ENCODE results near the gene MKKS.

MKKS gene
- 5.1 reads per million, percentile 20 among the genes with 10 or more reads in this experiment for total RNA-seq

DNA sequence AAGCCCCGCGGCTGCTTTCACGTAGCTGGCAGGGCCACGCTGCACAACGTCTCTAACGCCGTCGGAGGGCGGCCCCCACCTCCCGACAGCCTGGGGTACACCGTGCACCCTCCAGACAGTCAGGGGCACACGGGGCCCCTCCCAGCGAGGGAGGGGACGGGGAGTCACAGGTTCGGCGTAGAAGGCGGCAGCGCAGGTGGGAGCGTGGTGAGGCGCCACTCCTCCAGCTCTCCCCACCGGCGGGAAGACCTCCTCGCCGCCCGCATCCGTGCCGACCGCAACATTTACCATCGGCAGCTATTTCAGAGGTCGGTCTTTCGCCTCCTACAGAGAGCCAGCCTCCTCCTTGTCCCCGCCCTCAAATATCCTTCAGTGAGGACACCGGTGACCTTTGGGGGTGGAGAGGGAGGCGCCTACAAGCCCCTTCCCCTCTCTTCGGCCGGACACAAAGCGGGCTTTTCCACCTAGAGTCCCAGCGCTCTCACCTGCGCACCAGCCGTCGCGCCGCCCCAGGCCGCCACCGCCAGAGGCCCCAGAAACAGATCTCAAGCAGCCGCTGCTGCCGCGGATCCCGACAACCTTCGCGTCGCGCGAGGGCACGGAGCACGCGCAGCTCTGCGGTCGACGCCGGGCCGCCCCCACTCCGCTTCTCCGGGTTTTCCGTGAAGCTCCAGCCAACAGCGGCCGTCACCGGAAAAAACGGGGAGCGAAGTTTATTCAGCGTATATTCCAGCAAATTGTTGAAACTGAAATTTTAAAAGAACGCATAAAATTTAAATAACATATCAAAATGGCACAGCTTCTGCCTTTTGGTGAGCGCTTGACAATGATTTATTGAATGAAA is at the start of gene MKKS:
TSS of gene MKKS (minus strand) at position 600 of the 844 bp plus-strand sequence. CDS start 20,708 bp downstream, outside the sequence.
- DNase-seq: peak; percentile 79

DNA sequence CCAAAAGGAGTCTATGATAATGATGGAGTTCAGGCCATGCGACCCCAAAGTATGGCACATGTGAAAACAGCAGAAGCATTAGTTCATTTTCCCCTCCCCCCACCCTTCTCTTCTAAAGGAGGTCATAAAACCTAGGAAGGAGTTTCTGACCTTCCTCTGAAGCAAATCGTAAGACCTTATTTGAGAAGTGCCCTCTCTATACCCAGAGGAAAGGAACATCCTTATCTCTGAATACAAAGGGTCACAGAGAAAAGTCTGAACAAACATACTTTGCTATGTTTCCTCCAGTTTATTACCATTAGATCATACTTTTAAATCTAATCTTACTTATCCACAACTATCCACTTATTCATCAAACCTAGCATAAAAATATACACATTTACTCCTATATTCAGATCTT is 49.7 kb upstream of the MKKS start:
- DNase-seq: no peak

DNA sequence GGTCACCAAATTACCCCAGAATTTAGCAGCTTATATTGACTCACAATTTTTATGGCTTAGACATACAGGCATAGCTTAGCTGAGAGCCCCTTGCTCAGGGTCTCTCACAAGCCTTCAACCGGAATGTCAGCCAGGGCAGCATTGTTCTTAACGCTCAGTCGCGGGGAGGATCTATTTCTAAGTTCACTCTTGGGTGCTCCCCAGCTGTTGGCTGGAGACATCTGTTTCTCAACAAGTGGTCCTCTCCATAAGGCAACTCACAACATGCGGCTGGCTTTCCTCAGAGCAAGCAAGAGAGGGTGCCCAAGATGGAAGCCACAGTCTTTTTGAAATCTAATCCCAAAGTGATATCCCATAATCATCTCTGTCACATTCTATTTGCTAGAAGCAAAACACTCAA is 47.7 kb upstream of the MKKS start:
- DNase-seq: no peak

DNA sequence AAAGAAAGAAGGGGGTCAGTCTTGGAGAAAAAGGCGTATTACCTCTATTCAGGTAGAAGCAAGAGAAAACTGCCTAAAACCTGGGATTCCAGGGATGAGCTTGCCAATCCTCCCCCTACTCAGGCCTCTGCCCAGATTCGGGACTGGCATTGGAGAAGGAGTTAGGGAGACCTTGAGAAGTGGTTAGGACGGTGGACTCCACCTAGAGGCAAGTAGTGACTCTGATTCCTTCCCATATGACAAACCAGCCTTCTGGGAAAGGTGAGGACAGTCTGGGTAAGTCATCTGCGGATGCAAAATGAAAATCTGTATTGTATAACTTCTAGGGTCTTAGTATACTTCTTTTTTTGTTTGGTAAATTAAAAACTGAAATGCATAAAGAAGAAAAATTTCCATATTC is 44.9 kb upstream of the MKKS start:
- no peak for DNase-seq

DNA sequence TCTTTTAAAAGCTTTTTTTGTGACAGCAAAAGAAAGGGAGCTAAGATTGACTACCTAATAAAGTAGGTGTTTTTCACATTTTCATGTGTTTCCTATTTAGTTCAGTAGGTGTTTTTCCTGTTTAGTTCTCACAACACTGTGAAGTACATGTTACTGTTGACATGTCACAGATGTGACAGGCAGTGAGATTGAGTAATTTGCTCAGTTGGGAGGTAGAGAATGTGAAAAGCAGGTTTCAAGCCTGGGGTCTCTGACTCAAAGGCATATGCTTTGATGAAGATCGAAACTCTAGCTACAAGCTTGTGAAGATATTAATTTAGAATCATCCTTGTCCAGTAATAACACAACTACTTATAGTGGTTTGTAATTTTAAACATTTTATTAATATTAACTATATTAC is 44.2 kb upstream of the MKKS start:
- DNase-seq: no peak

DNA sequence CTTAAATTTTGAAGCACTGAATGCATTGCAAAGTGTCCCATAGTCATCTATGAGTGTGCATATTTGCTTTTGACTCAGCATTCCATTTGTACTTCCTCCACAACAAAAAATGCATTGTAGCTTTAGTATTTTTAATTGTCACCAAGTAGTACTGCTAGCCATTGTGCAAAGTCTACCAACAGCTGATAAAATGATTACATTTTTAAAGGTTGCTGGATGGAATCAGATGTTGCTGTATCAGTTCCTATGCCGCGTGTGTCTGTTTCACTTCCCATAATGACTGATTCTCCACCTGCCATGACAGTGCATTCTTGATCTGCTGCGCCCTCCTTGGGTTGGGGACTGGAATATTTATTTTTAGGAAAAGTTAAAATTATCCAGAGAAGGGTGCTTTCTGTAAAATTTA is 42.3 kb upstream of the MKKS start:
- DNase-seq: no peak

DNA sequence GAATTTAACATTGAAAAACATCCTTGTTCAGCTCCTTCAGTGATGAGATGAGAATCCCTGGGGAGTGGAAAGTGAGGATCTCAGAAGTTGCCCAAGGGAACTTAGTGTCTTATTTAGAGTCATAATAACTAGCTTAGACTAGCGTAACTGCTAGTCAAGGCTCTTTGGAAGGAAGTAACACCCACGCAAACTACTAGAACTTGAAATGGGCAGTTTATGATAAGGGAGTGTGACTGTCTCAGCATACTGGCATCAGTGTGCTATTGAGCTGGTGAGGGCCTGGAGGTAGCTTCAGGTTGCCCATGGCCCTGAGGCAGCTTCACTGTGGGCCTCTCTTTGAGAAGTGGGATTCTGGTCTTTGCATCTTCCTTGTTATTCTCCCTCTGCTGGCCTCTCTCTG is 41.2 kb upstream of the MKKS start:
- no peak for DNase-seq

DNA sequence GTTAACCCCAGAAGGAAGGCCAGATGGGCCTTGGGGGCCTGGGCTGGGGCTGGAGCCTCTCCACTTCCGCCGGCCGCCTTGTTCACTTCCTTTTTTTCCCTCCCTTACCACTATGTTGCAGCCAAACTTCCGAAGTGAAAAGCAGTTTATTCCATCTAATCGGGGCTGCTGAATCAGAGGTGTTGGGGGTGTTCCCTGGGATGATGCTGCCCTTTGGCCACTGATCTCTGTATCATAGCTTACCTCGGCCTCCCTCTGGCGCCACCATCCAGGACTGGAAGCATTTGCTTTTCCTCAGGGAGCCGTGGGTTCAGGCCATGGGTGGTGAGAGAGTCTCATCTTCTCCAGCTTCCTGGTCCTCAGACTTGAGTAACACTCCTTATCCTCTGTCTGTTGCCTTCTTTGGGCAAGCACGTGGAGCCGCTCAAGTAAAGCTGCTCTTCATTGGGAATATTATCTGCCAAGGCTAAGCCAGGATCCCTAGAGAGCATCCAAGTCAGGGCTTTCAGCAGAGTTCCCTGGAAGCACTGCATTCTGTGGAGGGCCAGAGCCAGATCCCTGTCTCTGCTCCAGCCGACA is 40.7 kb upstream of the MKKS start:
- no peak for DNase-seq

DNA sequence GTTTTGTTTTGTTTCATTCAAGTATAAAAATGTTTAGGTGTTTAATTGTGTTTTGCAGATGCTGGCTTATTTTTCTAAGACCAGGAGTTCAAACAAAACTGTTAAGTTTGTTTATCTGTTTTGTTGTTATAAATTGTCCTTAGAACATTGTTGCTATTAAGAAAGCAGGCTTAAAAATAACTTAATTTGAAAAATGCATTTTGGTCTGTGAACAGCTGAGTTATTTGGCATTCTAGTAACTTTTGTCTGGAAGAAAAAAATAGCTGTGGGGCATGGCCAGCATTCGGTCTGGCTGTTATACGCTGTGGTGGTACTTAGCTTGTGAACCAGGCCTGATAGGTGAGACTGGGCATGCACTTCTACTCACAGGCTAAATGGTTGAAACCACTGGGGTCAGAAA is 38.8 kb upstream of the MKKS start:
- DNase-seq: no peak

DNA sequence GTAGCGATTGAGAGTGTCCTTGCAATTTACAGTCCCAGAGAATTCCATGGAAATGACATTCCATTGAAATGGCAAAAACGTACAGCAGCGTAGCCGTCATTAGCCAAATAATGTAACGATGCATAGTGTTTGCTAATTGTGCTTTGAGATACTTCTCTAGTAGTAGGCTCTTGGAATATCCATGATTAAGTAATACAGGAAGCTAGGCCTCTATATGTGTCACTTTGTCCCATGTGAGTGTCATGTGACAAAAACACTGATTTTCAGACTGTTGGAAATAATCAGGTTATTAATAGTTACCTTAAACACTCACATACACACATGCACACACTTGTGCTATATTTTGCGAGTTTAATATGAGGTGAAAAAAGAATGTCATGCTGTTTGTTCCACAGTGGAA is 36.3 kb upstream of the MKKS start:
- DNase-seq: no peak

DNA sequence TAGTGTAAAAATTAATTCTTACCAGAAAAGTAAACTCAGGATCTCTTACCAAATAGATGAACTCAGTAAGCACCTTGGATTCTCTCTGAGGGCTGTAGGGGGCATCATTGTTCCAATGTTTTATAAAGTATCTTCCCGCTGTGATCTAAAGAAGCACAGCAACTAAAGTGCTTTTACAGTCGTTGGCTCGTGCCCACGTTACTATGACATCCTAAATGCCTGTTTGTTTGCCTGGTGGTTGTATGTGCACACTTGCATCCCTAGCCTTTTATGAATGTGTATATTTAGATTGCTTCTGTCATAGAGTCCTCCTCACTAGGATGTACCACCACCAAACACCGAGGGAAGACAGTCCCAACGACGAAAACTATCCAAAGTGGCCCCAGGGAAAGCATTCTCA is 35.6 kb upstream of the MKKS start:
- no peak for DNase-seq

DNA sequence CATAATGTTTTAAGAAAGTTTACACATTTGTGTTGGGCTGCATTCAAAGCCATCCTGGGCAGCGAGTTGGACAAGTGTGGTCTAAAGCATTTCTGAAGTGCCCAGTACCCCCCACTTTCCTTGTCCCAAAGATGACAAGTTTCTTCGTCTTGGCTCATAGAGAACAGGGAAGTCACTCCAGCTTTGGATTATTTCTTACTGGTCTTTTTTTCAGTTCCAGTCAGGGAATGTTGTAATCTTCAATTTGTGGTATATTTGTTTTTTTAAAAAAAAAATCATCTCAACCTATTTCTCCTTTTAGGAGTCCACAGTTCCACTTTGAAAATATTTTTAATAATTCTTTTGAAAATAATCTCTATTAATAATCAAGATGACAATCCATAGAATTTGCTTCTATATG is 35.0 kb upstream of the MKKS start:
- DNase-seq: no peak

DNA sequence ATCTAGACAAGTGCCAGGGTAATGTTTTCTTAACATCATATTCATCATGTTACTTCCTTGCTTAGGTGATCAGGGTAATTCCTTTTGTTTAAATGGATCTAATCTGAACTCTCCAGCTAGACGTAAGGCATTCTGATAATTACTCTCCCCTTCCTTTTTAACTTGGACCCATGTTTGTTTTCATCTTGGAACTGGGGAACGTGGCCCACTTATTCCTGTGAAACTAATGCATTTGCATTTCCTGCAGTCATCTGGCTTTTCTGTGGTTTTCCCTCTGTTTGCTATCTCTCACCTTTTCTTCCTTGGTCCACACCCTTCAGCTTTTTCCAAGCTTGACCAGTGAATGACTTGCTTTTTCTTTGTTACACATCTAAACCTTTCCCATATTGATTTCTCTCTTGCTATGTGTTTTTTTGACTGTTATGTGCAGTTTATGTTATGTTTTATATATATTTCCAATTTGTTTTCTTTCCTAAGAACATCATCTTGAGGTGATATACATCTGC is 34.4 kb upstream of the MKKS start:
- no peak for DNase-seq

DNA sequence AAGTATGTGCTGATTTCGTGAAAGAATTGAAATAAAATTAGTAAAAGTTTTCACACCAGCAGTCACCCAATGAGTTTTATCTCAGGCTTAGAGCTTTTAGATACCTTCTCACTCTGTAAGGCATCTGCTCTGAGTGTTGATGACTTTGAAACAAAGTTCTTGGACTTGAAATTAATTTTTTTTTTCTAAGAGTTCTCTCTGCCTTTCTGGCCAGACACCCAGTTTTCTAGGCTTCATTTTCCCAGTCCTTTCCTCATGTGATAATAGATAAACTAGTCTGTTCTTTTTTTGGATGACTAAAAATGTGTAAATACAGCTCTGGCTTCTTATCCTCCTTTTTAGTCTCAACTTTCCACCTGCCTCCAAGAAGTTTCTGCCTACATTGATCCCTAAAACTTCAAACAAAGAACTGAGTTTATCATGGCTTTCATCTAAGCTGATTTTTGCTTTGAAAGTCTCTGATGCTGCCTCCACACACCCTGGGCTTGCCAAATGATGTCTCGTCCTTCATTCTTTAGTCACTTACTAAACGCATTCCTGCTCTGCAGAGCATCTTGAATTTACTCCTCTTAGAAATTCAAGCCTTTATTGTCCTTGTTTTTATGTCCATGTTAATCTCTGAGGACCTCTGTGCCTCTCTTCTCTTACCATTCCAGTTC is 33.8 kb upstream of the MKKS start:
- DNase-seq: no peak

DNA sequence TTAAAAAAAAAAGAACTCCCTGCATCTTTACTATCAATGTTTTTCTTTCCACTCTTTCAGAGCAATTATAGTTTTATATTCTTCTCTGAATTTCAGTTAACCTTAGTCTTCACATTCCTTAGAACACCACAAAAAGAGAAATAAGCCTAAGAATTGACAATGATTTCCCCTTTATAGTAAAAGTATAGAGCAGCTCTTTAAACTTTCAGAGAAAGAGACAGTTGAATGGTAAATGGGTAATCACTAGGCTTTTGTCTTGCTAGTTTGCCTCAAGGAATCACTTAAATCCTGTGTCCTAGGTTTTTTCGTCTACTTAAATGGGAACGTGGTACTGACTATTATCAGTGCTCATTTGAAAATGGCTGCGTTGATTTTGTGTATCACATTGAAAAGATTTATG is 32.8 kb upstream of the MKKS start:
- no peak for DNase-seq

DNA sequence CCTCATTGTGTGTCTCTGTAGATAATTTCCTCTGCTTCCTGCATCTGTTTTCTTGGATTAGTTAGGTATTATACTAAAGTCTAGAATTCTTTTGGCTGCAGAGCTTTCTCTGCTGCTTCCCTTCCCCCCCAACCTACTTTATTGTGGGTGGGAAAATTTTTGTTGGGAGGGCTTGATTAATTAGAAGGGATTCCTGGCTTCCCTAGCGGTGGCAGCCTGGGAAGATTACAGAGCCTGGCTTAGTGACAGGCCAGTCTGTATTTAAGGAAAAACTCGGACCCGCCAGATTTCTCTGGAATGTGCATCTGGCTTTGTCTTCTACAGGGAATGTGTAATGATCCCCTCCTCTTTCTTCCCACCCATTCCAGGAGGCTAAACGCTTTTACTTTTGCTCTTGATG is 32.3 kb upstream of the MKKS start:
- no peak for DNase-seq

DNA sequence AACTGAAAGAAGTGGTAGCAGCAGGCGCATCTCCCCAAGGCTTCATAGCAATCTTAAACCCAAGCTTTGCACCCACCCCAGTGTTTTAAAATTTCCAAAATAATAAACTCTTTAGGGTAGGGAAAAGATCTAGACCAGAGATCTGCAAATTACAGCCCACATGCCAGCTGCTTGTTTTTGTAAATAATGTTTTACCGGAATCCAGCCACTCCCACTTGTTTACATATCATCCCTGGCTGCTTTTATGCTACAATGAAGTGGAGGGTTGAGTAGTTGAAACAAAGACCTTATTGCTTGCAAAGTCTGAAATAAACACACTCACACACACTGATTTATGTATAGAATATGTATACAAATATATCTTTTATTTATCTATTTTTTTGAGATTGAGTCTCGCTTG is 31.1 kb upstream of the MKKS start:
- DNase-seq: no peak

DNA sequence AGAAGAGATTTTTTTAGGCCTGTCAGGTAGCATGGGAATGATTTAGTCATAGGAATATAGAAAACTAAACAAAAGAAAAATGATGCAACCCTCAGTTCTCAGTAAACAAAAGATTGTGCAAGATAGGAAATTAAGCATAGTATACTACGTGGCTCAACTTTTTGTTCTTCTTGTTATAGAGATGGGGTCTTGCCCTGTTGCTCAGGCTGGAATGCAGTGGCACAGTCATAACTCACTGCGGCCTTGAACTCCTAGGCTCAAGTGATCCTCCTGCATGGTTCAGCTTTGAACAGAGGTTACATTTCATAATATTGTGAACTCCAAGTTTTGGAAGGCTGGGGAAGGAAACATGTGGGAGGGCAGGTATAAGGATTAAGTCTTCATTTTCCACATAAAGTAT is 29.6 kb upstream of the MKKS start:
- no peak for DNase-seq

DNA sequence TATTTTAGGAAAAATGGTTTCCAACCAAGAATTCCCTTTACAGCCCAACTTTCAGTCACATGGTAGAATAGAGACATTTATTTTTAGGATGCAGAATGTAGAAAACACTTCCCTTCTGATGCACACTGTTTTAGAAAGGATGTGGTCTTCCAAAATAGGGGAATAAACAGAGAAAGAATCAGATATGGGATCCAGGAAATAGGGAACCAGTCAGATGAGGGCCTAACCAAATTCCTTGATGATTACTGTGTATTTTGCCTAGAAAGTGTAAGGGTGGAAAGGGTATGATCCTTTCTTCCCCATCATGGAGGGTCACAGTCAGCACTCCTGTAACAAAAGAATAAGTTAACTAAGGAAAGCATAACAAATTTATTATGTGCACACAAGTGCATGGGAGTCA is 28.5 kb upstream of the MKKS start:
- DNase-seq: no peak

DNA sequence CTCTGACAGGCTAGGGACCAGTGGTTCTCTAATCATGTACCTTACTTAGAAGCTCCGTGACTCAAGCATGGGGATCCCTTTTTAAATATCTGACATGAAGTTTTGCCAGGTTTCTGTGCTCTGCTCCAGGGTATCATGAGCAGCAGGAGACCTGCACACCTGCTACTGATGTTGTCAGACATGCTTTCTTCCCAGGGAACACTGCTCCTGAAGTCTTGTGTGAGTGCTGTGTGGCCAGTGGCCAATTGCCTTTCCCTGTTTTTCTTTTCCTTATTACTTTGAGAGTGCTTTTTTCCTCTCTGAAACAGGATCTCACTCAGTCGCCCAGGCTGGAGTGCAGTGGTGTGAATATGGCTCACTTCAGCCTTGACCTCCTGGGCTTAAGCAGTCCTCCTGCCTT is 27.5 kb upstream of the MKKS start:
- DNase-seq: no peak

DNA sequence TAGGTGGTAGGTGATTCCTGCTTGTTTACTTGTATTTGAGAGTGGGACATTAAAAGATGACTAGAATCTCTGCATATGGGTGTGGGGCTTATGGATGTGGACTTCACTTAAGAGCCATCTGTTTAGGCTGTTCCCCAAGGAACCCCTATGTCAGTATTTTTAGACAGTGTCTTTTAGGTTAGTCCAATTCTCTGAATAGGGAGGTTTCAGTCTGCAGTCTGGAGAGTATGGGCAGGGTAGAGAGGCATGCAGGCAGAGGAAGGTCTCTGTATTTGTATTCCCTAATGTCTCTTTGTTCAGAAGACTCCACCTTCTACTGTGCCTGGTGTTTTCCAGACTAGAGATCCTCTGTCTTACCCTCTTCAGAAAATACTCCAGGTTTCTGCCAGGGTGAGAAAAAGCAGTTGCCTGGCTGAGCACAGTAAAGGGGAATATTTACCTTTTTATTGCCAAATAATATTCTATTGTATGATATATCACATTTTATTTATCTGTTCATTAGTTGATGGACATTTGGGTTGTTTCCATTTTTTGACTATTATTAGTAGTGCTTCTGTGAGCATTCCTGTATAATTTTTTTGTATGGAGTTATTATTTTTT is 20.2 kb upstream of the MKKS start:
- DNase-seq: no peak

DNA sequence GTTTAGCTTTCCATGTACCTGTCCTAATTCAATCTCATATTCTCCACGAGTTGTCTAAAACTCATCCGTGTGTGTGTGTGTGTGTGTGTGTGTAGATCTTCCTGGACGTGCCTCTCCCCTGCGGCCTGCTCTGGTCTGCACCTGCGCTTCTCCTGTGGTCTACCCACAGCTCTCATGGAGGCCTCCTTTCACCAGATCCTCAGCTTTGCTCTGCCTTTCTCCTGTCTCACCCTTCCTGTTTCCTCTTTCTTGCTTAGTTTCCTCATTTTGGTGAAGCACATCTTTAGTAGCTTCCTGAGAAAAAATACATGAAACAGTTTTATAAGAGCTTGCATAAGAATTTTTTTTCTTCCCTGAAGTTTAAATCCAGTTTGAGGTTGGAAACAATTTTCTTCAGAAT is 19.2 kb upstream of the MKKS start:
- DNase-seq: no peak

DNA sequence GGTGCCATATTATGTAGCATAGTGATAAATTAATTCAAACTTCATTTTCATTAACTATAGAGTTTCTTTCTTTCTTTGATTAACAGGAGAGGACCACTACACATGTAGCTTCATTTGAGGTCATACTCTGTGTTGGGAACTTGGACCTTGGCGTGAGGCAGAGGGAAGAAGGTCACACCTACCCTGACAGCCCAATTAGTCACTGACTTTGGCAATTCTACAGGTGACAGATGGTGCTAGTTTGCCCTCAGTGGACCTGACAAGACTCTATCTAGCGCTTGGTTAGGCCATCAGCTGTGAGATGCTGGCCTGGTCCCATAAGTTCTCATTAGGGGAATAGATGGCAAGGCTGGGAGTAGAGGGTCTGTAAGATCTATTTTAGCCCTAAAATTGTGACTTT is 15.2 kb upstream of the MKKS start:
- DNase-seq: no peak

Data from effector CD4-positive, alpha-beta T cell (primary cell).